ENCODE data around the gene FBL. TPM values are rescaled to one million over a fixed set of nuclear protein-coding genes. Genes with fewer than 3 reads are reported as not detected.
A peak's percentile ranks its signal among the peaks of the same experiment; 100 is the strongest.

The FBL gene
- total and polyA plus RNA-seq, 2 donors (not counting 1 experiment from before 2014, with no cell fraction given), result 253 to 376 TPM

GRCh38 chr19:39828654-39829032, 17.5 kb downstream of the FBL start:
- no peaks in the 10 kb centered on the region for H3K27me3 Mint-ChIP-seq
- ATAC-seq (ENCODE audit: low read depth) (no peak), DNase-seq (no peak)
- Histone ChIP-seq H3K9ac (ENCODE audit: low read length) (no peak overlapping the region), H4K20me1 (ENCODE audit: control insufficient read depth, insufficient read depth, low read length, poor library complexity, severe bottlenecking) (peaks cover 38% of the 10 kb centered on the region), H3K4me3 (ENCODE audit: control extremely low read depth in 1 of 5, extremely low read depth in 1 of 5, insufficient read depth in 1 of 5, low read depth in 2 of 5, low read length in 4 of 5) (no peak overlapping the region), H3K4me1 (ENCODE audit: control insufficient read depth in 2 of 2, insufficient read depth in 2 of 2, low read length in 2 of 2) (peaks cover 19 to 43% of the 10 kb centered on the region in 2 donors), H3K27me3 (replicated peaks in 1 of 4; ENCODE audit: control extremely low read depth in 1 of 4, control insufficient read depth in 3 of 4, insufficient read depth in 4 of 4, low read length in 3 of 4) (no peaks in the 10 kb centered on the region), H3K36me3 (replicated peaks in 1 of 2; ENCODE audit: control extremely low read depth in 1 of 2, control insufficient read depth in 1 of 2, extremely low read depth in 1 of 2, insufficient read depth in 2 of 2, low read length in 1 of 2) (peaks cover 0 to 56% of the 10 kb centered on the region in 2 experiments), H3K9me3 (ENCODE audit: control extremely low read depth in 1 of 3, control insufficient read depth in 2 of 3, insufficient read depth in 1 of 3, low read length in 2 of 3) (no peaks in the 10 kb centered on the region), H2AFZ (ENCODE audit: insufficient read depth, low read depth, low read length, poor library complexity, severe bottlenecking) (no peak overlapping the region), H3K4me2 (replicated peaks; ENCODE audit: low read depth, low read length, poor library complexity, severe bottlenecking) (no peak overlapping the region), H3K79me2 (ENCODE audit: control insufficient read depth, insufficient read depth, low read length) (peaks cover 40% of the 10 kb centered on the region), H3K27ac (ENCODE audit: low read length in 2 of 2) (peak overlapping the region in 1 of 2 donors; percentile 38)
- peak overlapping the region; percentile 65 for H3K27ac Mint-ChIP-seq
- 47% methylated on average over 2 of the region's 5 CpGs for WGBS (ENCODE audit: insufficient coverage)
- POLR2A ChIA-PET, result no interaction called here
- H3K4me1 Mint-ChIP-seq, result peaks cover 29% of the 10 kb centered on the region
- no peaks in the 10 kb centered on the region for H3K9me3 Mint-ChIP-seq (ENCODE audit: insufficient read depth)
- CTCF ChIA-PET, result interaction anchor here (2.2 to 3.8 kb wide), 2 partner anchors 16 to 36 kb away, joined by 5 to 23 read pairs; no protein-coding TSS in a partner anchor
- H3K4me3 Mint-ChIP-seq, result peak overlapping the region; percentile 26
- TF ChIP-seq EZH2 (IDR thresholded peaks at IDR 0.05; ENCODE audit: borderline replicate concordance, insufficient read depth, low read depth, low read length, poor library complexity, severe bottlenecking) (no peak), CTCF (IDR thresholded peaks at IDR 0.05) (no peak)
- intact Hi-C loops (cut with micrococcal nuclease), result no loop called here

GRCh38 chr19:39828015-39828653, 18.0 kb downstream of the FBL start:
- no peak overlapping the region for H3K4me2 ChIP-seq (replicated peaks; ENCODE audit: low read depth, low read length, poor library complexity, severe bottlenecking)
- H3K36me3 ChIP-seq (replicated peaks in 1 of 2; ENCODE audit: control extremely low read depth in 1 of 2, control insufficient read depth in 1 of 2, extremely low read depth in 1 of 2, insufficient read depth in 2 of 2, low read length in 1 of 2), result peaks cover 0 to 56% of the 10 kb centered on the region in 2 experiments
- Mint-ChIP-seq H3K27me3 (no peaks in the 10 kb centered on the region), H3K4me3 (peak overlapping the region; percentile 26), H3K4me1 (peaks cover 29% of the 10 kb centered on the region), H3K27ac (peak overlapping the region; percentile 65), H3K9me3 (ENCODE audit: insufficient read depth) (no peaks in the 10 kb centered on the region)
- H3K27ac ChIP-seq (ENCODE audit: low read length in 2 of 2), result peak overlapping the region in 1 of 2 donors; percentile 38
- no peak overlapping the region for H3K9ac ChIP-seq (ENCODE audit: low read length)
- H2AFZ ChIP-seq (ENCODE audit: insufficient read depth, low read depth, low read length, poor library complexity, severe bottlenecking), result no peak overlapping the region
- CTCF ChIA-PET, result interaction anchor here (2.2 to 3.8 kb wide), 2 partner anchors 16 to 36 kb away, joined by 5 to 23 read pairs; no protein-coding TSS in a partner anchor
- H3K4me3 ChIP-seq (ENCODE audit: control extremely low read depth in 1 of 5, extremely low read depth in 1 of 5, insufficient read depth in 1 of 5, low read depth in 2 of 5, low read length in 4 of 5), result no peak overlapping the region
- H4K20me1 ChIP-seq (ENCODE audit: control insufficient read depth, insufficient read depth, low read length, poor library complexity, severe bottlenecking), result peaks cover 34% of the 10 kb centered on the region
- 95% methylated on average over 20 of the region's 26 CpGs for WGBS (ENCODE audit: insufficient coverage)
- no peaks in the 10 kb centered on the region for H3K27me3 ChIP-seq (replicated peaks in 1 of 4; ENCODE audit: control extremely low read depth in 1 of 4, control insufficient read depth in 3 of 4, insufficient read depth in 4 of 4, low read length in 3 of 4)
- peaks cover 38% of the 10 kb centered on the region for H3K79me2 ChIP-seq (ENCODE audit: control insufficient read depth, insufficient read depth, low read length)
- intact Hi-C loops (cut with micrococcal nuclease), result no loop called here
- POLR2A ChIA-PET, result no interaction called here
- DNase-seq, result no peak
- no peak for TF ChIP-seq CTCF (IDR thresholded peaks at IDR 0.05)
- no peak for TF ChIP-seq EZH2 (IDR thresholded peaks at IDR 0.05; ENCODE audit: borderline replicate concordance, insufficient read depth, low read depth, low read length, poor library complexity, severe bottlenecking)
- no peak for ATAC-seq (ENCODE audit: low read depth)
- H3K9me3 ChIP-seq (ENCODE audit: control extremely low read depth in 1 of 3, control insufficient read depth in 2 of 3, insufficient read depth in 1 of 3, low read length in 2 of 3), result no peaks in the 10 kb centered on the region
- H3K4me1 ChIP-seq (ENCODE audit: control insufficient read depth in 2 of 2, insufficient read depth in 2 of 2, low read length in 2 of 2), result peaks cover 23 to 46% of the 10 kb centered on the region in 2 donors

All from B cell (primary cell).